ENCODE data around the gene CALU. TPM values are rescaled to one million over a fixed set of nuclear protein-coding genes. Genes with fewer than 3 reads are reported as not detected.
A peak's percentile ranks its signal among the peaks of the same experiment; 100 is the strongest.

CALU gene
- total and polyA plus RNA-seq, 4 donors = 23.9 to 115 (median 99.0) TPM

GRCh38 chr7:128785738-128786137 is 46.6 kb downstream of the CALU start:
- Histone ChIP-seq H3K36me3 (ENCODE audit: control insufficient read depth in 4 of 4, insufficient read depth in 4 of 4, low read length in 4 of 4) (no peaks in the 10 kb centered on the region), H3K9ac (ENCODE audit: insufficient read depth in 1 of 2, low read length in 2 of 2) (no peak overlapping the region), H3K9me3 (ENCODE audit: control insufficient read depth in 4 of 4, insufficient read depth in 3 of 4, low read length in 3 of 4) (no peaks in the 10 kb centered on the region), H3K27ac (ENCODE audit: low read depth in 1 of 2, low read length in 1 of 2) (no peak overlapping the region), H3K4me3 (no peak overlapping the region), H3K4me1 (ENCODE audit: control insufficient read depth in 5 of 5, insufficient read depth in 5 of 5, low read length in 5 of 5) (peaks cover 0 to 13% (median 0%) of the 10 kb centered on the region in 5 donors), H3K27me3 (ENCODE audit: control insufficient read depth in 3 of 3, insufficient read depth in 3 of 3, low read length in 2 of 3) (no peaks in the 10 kb centered on the region)
- ATAC-seq (ENCODE audit: insufficient read depth, low FRiP score) (no peak), DNase-seq (no peak)
- TF ChIP-seq, protein P1, sequence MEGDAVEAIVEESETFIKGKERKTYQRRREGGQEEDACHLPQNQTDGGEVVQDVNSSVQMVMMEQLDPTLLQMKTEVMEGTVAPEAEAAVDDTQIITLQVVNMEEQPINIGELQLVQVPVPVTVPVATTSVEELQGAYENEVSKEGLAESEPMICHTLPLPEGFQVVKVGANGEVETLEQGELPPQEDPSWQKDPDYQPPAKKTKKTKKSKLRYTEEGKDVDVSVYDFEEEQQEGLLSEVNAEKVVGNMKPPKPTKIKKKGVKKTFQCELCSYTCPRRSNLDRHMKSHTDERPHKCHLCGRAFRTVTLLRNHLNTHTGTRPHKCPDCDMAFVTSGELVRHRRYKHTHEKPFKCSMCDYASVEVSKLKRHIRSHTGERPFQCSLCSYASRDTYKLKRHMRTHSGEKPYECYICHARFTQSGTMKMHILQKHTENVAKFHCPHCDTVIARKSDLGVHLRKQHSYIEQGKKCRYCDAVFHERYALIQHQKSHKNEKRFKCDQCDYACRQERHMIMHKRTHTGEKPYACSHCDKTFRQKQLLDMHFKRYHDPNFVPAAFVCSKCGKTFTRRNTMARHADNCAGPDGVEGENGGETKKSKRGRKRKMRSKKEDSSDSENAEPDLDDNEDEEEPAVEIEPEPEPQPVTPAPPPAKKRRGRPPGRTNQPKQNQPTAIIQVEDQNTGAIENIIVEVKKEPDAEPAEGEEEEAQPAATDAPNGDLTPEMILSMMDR (IDR thresholded peaks at IDR 0.05; ENCODE audit: control extremely low read depth, extremely low read depth) = no peak
- WGBS, 2 donors = 70 to 76% methylated on average over 3 of the region's 3 CpGs

GRCh38 chr7:128788446-128789412 is 49.6 kb downstream of the CALU start:
- H3K27ac ChIP-seq (ENCODE audit: low read depth in 1 of 2, low read length in 1 of 2) = no peak overlapping the region
- WGBS, 2 donors = 82 to 86% methylated on average over 9 of the region's 9 CpGs

DNA sequence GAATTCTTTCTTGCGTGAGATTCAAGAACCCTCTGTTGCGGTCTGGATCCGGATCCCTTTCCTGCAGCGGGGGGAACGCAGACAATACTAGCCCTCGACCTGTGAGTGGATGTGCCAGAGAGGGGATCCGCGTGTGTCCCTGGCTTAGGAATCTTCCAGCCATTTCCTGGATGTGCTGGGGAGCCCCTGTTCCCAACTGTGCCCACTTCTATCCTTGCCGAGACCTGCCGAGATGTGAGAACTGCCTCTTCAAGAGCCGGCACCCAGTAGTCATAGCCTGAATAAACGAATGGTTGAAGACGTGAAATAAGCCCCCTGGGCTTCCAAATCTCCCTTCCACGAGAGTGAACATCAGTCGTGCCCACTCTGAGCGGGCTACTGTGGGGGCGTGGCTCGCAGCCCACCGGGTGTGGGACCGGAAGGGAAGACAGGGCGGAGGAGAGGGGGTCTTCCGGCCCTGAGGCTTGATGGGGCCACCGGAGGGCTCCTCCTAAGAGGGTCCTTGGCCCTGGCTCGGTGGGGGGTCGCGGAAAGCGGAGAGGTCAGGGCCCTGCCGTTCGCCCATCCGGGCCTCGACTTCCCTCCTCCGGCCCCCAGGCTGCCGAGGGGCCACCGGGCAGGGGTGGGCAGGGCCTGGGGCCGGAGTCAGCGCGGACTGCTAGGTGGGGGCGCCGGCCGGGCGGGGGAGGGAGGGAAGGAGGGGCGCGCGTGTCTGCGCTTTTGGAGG is 51.3 kb downstream of the CALU start:
- DNase-seq (peak; percentile 49 to 54 (median 51)), ATAC-seq (ENCODE audit: insufficient read depth, low FRiP score) (no peak)
- Histone ChIP-seq H3K4me3 (peak overlapping the region; percentile 79), H3K27ac (ENCODE audit: low read depth in 1 of 2, low read length in 1 of 2) (no peak overlapping the region), H3K36me3 (ENCODE audit: control insufficient read depth in 4 of 4, insufficient read depth in 4 of 4, low read length in 4 of 4) (no peaks in the 10 kb centered on the region), H3K9me3 (ENCODE audit: control insufficient read depth in 4 of 4, insufficient read depth in 3 of 4, low read length in 3 of 4) (no peaks in the 10 kb centered on the region), H3K27me3 (ENCODE audit: control insufficient read depth in 3 of 3, insufficient read depth in 3 of 3, low read length in 2 of 3) (no peaks in the 10 kb centered on the region), H3K9ac (ENCODE audit: insufficient read depth in 1 of 2, low read length in 2 of 2) (no peak overlapping the region), H3K4me1 (ENCODE audit: control insufficient read depth in 5 of 5, insufficient read depth in 5 of 5, low read length in 5 of 5) (peaks cover 0 to 12% (median 5%) of the 10 kb centered on the region in 5 donors)
- 12 to 14% methylated on average over 38 to 45 of the region's 45 CpGs for WGBS, 2 donors
- TF ChIP-seq, protein P1 (IDR thresholded peaks at IDR 0.05; ENCODE audit: control extremely low read depth, extremely low read depth) = no peak

More at GRCh38 chr7:128788446-128789412, 49.6 kb downstream of the CALU start:
- no peaks in the 10 kb centered on the region for H3K36me3 ChIP-seq (ENCODE audit: control insufficient read depth in 4 of 4, insufficient read depth in 4 of 4, low read length in 4 of 4)
- no peak for ATAC-seq (ENCODE audit: insufficient read depth, low FRiP score)
- no peaks in the 10 kb centered on the region for H3K9me3 ChIP-seq (ENCODE audit: control insufficient read depth in 4 of 4, insufficient read depth in 3 of 4, low read length in 3 of 4)
- H3K9ac ChIP-seq (ENCODE audit: insufficient read depth in 1 of 2, low read length in 2 of 2) = no peak overlapping the region
- peaks cover 0 to 12% (median 5%) of the 10 kb centered on the region in 5 donors for H3K4me1 ChIP-seq (ENCODE audit: control insufficient read depth in 5 of 5, insufficient read depth in 5 of 5, low read length in 5 of 5)
- no peaks in the 10 kb centered on the region for H3K27me3 ChIP-seq (ENCODE audit: control insufficient read depth in 3 of 3, insufficient read depth in 3 of 3, low read length in 2 of 3)
- no peak for DNase-seq
- TF ChIP-seq, protein P1 (IDR thresholded peaks at IDR 0.05; ENCODE audit: control extremely low read depth, extremely low read depth) = no peak
- no peak overlapping the region for H3K4me3 ChIP-seq
